Limb (tissue), 2 donors: Measurements from ENCODE around the gene G6PC1.

ENCODE experiments used
- DNase-seq, 2 donors: peaks; one replicate each; pipeline ENCODE4 v3.0.0-alpha.2; 2016; ENCODE audit errors: extremely low spot score in 2 of 2

Gene G6PC1

DNA sequence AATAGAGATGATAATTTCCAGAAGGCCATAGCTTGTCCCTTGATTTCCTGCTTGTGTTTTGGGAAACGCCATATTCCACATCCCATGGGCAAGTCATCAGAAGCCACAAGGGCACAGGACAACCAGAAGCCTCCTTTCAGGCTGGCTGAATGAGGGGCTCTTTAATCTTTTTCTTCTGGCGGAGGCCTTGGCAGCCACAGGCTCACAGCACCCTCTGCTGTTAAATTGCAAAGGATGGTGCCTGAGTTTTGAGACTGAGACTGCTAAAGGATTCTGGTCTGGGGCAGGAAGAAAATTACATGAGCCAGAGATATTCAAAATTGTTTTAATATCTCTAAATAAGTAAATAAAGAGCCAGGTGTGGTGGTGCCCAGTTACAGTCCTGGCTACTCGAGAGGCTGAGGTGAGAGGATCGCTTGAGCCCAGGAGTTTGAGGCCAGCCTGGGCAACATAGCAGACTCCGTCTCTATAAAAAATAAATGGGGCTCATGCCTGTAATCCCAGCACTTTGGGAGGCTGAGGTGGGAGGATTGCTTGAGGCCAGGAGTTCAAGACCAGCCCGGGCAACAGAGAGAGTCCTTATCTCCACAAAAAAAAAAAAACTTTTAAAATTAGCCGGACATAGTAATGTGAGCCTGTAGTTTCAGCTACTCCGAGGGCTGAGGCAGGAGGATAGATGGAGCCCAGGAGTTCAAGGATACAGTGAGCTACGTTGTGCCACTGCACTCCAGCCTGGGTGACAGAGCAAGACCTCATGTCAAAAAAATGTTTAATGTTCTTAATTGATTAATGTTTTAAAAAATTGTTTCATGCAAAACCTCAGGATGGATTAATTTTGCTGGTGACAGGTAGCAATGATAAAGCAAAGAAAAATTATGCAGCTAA lies 37.4 kb downstream of the G6PC1 start:
- peak; percentile 48 to 61 for DNase-seq

GRCh38 chr17:42944211-42944610 lies 43.6 kb downstream of the G6PC1 start:
- no peak for DNase-seq

DNA sequence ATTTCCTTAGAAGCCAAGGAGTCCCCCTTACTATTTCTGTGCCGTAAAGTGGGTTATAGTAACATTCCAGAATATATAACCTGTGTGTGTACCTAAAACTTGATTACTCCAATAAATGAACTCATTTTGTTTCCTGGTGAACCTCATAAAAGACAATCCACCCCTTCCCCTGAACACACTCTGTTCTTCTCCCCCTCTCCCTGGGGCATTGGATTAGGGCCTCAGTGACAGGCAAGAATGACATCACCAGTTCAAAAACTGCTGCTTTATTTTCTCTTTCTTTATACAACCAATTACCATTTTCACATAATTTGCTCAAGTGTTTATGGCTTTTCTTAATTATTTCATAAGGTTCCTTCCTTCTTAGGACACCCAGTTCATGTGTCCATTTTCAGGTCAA lies 46.2 kb downstream of the G6PC1 start:
- DNase-seq, result no peak

- DNase-seq, result no peak
Observed at GRCh38 chr17:42950044-42950783, 49.6 kb downstream of the G6PC1 start.
